Mesenchymal stem cell (in vitro differentiated cells and primary cell): ENCODE measurements around the gene LKAAEAR1.

Source experiments
- DNase-seq: peaks from one replicate; pipeline ENCODE4 v3.0.0-alpha.2; 2013
- H2AFZ ChIP-seq: one replicate; pipeline ENCODE4 v1.6.1; 2013; ENCODE audit warnings: low read depth, mild to moderate bottlenecking, control low read depth, inconsistent platforms, low read length, moderate library complexity
- H2AK5ac ChIP-seq: 2 replicates; pipeline ENCODE4 v1.6.1; 2013; ENCODE audit warnings: low read length, moderate library complexity, mild to moderate bottlenecking, inconsistent platforms; ENCODE audit not compliant: severe bottlenecking
- H2BK120ac ChIP-seq: one replicate; pipeline ENCODE4 v1.6.1; 2013; ENCODE audit warnings: low read depth, mild to moderate bottlenecking, inconsistent platforms, low read length, moderate library complexity
- H2BK12ac ChIP-seq, 2 experiments: one replicate each; pipeline ENCODE4 v1.6.1; 2013; ENCODE audit warnings: inconsistent platforms in 2 of 2, low read length in 2 of 2, mild to moderate bottlenecking in 2 of 2, moderate library complexity in 2 of 2, control low read depth in 1 of 2
- H2BK15ac ChIP-seq: one replicate; pipeline ENCODE4 v1.6.1; 2013; ENCODE audit warnings: mild to moderate bottlenecking, low read depth, inconsistent platforms; ENCODE audit not compliant: poor library complexity, severe bottlenecking
- H2BK5ac ChIP-seq: 2 replicates; pipeline ENCODE4 v1.6.1; 2013; ENCODE audit warnings: low read depth, mild to moderate bottlenecking, low read length, control low read depth, inconsistent platforms; ENCODE audit not compliant: poor library complexity, severe bottlenecking
- H3K14ac ChIP-seq, 2 experiments: one replicate each; pipeline ENCODE4 v1.6.1; 2013; ENCODE audit warnings: inconsistent platforms in 2 of 2, low read length in 2 of 2, control low read depth in 1 of 2, mild to moderate bottlenecking in 1 of 2, moderate library complexity in 1 of 2
- H3K18ac ChIP-seq, 2 experiments: one replicate each; pipeline ENCODE4 v1.6.1; 2013; ENCODE audit warnings: inconsistent platforms in 2 of 2, low read length in 2 of 2, control low read depth in 1 of 2, low read depth in 1 of 2, mild to moderate bottlenecking in 1 of 2
- H3K23ac ChIP-seq, 2 experiments: one replicate each; pipeline ENCODE4 v1.6.1; 2013; ENCODE audit warnings: inconsistent platforms in 2 of 2, low read length in 2 of 2, mild to moderate bottlenecking in 2 of 2, moderate library complexity in 2 of 2, control low read depth in 1 of 2
- H3K27ac ChIP-seq: 2 replicates; pipeline ENCODE4 v1.5.1; 2013; ENCODE audit warnings: mild to moderate bottlenecking, moderate library complexity, low read length, control low read depth, inconsistent platforms; ENCODE audit not compliant: poor library complexity, severe bottlenecking
- H3K27me3 ChIP-seq, 2 experiments: 2 replicates each; pipeline versions ENCODE4 v1.6.1 to v1.7.0; 2013; ENCODE audit warnings: low read length in 2 of 2, mild to moderate bottlenecking in 2 of 2, moderate library complexity in 2 of 2, control low read depth in 1 of 2, inconsistent platforms in 1 of 2; ENCODE audit not compliant: control insufficient read depth in 1 of 2, insufficient read depth in 1 of 2
- H3K36me3 ChIP-seq, 2 experiments: 2 replicates each; pipeline versions ENCODE4 v1.6.1 to v1.7.0; 2013; ENCODE audit warnings: low read length in 2 of 2, control low read depth in 1 of 2, inconsistent platforms in 1 of 2, low read depth in 1 of 2, mild to moderate bottlenecking in 1 of 2; ENCODE audit not compliant: insufficient read depth in 2 of 2, control insufficient read depth in 1 of 2
- H3K4ac ChIP-seq, 2 experiments: one replicate each; pipeline ENCODE4 v1.6.1; 2013; ENCODE audit warnings: inconsistent platforms in 2 of 2, low read length in 2 of 2, mild to moderate bottlenecking in 2 of 2, moderate library complexity in 2 of 2, control low read depth in 1 of 2, low read depth in 1 of 2
- H3K4me1 ChIP-seq: 2 replicates; pipeline ENCODE4 v1.6.1; 2013; ENCODE audit warnings: low read depth, low read length, control low read depth; ENCODE audit not compliant: control insufficient read depth, insufficient read depth
- H3K4me2 ChIP-seq: 2 replicates; pipeline ENCODE4 v1.6.1; 2013; ENCODE audit warnings: low read length, mild to moderate bottlenecking, inconsistent platforms; ENCODE audit not compliant: poor library complexity, severe bottlenecking
- H3K4me3 ChIP-seq, 2 experiments: 2 replicates each; pipeline versions ENCODE4 v1.5.1 to v1.7.0; 2013; ENCODE audit warnings: low read length in 2 of 2, mild to moderate bottlenecking in 2 of 2, control low read depth in 1 of 2, low read depth in 1 of 2; ENCODE audit not compliant: insufficient read depth in 1 of 2
- H3K79me1 ChIP-seq: replicated peaks from 2 replicates; pipeline ENCODE4 v1.6.1; 2013; ENCODE audit warnings: mild to moderate bottlenecking, control low read depth, low read length, inconsistent platforms; ENCODE audit not compliant: poor library complexity, severe bottlenecking
- H3K9ac ChIP-seq: 2 replicates; pipeline ENCODE4 v1.7.0; 2013; ENCODE audit warnings: mild to moderate bottlenecking, low read length, moderate library complexity
- H3K9me3 ChIP-seq: 2 replicates; pipeline ENCODE4 v1.7.0; 2013; ENCODE audit warnings: mild to moderate bottlenecking, low read length; ENCODE audit not compliant: control insufficient read depth
- H4K8ac ChIP-seq: one replicate; pipeline ENCODE4 v1.6.1; 2013; ENCODE audit warnings: inconsistent platforms, mild to moderate bottlenecking, low read length, moderate library complexity
- H4K91ac ChIP-seq: one replicate; pipeline ENCODE4 v1.6.1; 2013; ENCODE audit warnings: mild to moderate bottlenecking, low read length, inconsistent platforms
- WGBS: methylation state at CpG from one replicate; pipeline ENCODE4 v1.1.7; 2013; ENCODE audit warnings: mixed read lengths; 5-methylcytosine and 5-hydroxymethylcytosine counted together

Gene LKAAEAR1

DNA sequence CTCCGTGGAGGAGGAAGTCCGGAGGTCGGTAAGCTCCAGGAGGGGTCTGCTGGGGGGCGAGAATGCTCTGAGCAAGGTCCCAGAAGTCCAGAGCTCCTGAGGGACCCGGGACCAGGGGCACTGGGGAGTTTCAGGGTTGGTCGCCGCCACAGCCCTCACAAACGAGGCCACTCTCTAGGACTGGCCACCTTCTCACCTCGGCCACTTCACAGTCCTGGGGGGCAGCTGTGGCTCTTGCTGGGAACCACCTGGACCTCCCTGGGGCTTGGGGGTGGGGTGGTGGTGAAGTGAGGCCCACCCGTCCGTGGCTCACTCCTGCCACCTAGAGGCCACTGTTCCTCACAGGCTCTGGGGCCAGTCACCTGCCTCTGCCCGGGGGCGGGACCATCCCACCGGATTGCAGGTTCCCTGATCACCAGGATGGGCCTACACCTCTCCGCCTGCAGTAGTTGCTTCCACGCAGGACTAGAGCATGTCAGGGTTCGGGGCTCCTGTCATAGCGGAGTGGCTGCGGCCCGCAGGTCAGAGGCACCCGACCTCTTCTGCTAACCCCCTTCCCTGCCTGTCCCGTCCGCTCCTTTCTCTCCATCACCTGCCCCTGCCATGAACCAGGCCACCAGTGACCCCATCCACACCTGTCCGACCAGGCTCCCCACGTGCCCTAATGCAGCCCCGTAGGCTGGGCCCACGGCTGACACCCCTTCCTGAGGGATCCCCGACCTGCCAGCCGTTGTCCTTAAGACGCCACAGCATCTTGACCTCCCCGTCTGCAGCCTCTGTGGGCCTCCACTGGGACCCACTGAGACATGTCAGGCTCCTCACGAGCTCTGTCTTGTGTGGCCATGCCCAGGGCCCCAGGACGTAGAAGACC lies 26.3 kb downstream of the LKAAEAR1 start:
- no peaks in the 10 kb centered on the region for H3K9me3 ChIP-seq
- H2BK15ac ChIP-seq: no peak overlapping the region
- no peaks in the 10 kb centered on the region for H3K79me1 ChIP-seq
- H3K36me3 ChIP-seq: no peaks in the 10 kb centered on the region
- no peak overlapping the region for H3K14ac ChIP-seq
- no peak overlapping the region for H3K9ac ChIP-seq
- H2AK5ac ChIP-seq: peak overlapping the region; percentile 79
- H3K4me3 ChIP-seq: no peak overlapping the region
- H3K23ac ChIP-seq: no peak overlapping the region
- H4K8ac ChIP-seq: peak overlapping the region; percentile 78
- H3K4me1 ChIP-seq: peaks cover 54% of the 10 kb centered on the region
- peak overlapping the region; percentile 9 for H4K91ac ChIP-seq
- no peak overlapping the region for H2AFZ ChIP-seq
- no peak overlapping the region for H3K18ac ChIP-seq
- 31% methylated on average over 28 of the region's 33 CpGs for WGBS
- H3K27me3 ChIP-seq: peaks cover 5 to 56% of the 10 kb centered on the region in 2 experiments
- no peak overlapping the region for H3K4me2 ChIP-seq
- H2BK120ac ChIP-seq: no peak overlapping the region
- peak; percentile 56 for DNase-seq
- H2BK5ac ChIP-seq: no peak overlapping the region
- no peak overlapping the region for H3K4ac ChIP-seq
- H3K27ac ChIP-seq: peak overlapping the region; percentile 37
- H2BK12ac ChIP-seq: peak overlapping the region; percentile 59 to 62

DNA sequence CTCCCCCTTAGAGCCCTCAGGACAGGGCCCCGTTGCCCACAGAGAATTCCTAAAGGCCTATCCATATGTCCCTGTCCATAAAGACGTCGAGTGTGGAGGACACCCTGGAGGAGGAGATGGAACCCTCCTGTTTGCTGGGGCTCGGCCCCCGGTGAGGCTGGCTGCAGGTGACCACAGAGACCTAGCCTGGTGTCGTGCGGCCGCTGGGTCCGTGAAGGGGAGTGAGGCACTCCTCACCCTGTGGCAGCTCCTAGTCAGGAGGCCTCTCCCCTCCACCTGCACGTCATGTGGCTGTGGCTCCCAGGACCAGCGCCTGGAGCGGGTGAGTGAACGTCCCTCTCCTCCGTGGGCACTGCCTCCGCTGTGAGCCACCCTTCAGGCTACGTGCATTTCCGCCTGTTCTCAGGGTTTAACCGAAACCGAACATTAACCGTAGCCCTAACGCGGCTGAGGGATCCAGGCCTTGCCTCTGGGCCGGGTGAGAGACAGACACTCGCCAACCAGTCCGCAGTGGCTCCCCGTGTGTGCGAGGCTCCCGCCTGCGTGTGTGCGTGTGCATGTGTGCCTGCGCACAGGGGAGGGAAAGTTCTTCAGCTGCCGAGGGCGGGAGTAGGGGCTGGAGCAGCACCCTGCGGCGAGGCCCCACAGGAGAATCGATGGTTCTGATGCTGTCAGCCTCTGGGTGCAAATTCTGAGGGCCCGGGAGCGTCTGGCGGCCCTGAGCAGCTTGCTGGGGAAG lies 27.1 kb downstream of the LKAAEAR1 start:
- Histone ChIP-seq H3K18ac (peak overlapping the region; percentile 15 to 38), H3K9me3 (no peaks in the 10 kb centered on the region), H3K27ac (no peak overlapping the region), H3K23ac (no peak overlapping the region), H4K8ac (peak overlapping the region; percentile 69), H3K27me3 (peaks cover 7 to 64% of the 10 kb centered on the region in 2 experiments), H4K91ac (peak overlapping the region; percentile 44), H3K4ac (no peak overlapping the region), H2BK120ac (no peak overlapping the region), H3K79me1 (no peaks in the 10 kb centered on the region), H3K36me3 (no peaks in the 10 kb centered on the region), H2BK5ac (no peak overlapping the region), H2AK5ac (no peak overlapping the region), H3K4me3 (no peak overlapping the region), H2BK15ac (peak overlapping the region; percentile 55), H2BK12ac (peak overlapping the region; percentile 37 to 62), H3K4me2 (no peak overlapping the region), H2AFZ (no peak overlapping the region), H3K14ac (no peak overlapping the region), H3K9ac (no peak overlapping the region), H3K4me1 (peaks cover 47% of the 10 kb centered on the region)
- 80% methylated on average over 38 of the region's 39 CpGs for WGBS
- no peak for DNase-seq

DNA sequence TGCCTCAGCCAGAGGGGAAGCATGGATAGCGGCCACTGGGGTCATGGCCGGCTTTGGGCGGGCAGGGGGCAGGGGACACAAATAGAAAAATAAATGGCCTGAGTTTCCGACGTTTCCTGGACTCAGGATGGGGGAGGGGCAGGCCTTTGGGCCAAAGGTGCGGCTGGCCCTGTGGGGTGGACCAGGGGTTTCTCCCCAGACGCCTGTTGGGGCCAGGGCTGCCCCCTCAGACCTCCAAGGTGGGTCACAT lies 27.6 kb downstream of the LKAAEAR1 start:
- no peak for DNase-seq
- no peaks in the 10 kb centered on the region for H3K79me1 ChIP-seq
- H3K36me3 ChIP-seq: no peaks in the 10 kb centered on the region
- H3K27me3 ChIP-seq: peaks cover 12 to 68% of the 10 kb centered on the region in 2 experiments
- peak overlapping the region in 1 of 2 experiments; percentile 26 for H2BK12ac ChIP-seq
- no peak overlapping the region for H3K14ac ChIP-seq
- no peak overlapping the region for H3K27ac ChIP-seq
- H3K4me1 ChIP-seq: peaks cover 45% of the 10 kb centered on the region
- H4K8ac ChIP-seq: no peak overlapping the region
- no peak overlapping the region for H3K9ac ChIP-seq
- WGBS: 58% methylated on average over 7 of the region's 7 CpGs
- peak overlapping the region; percentile 17 for H2BK15ac ChIP-seq
- H3K23ac ChIP-seq: no peak overlapping the region
- no peak overlapping the region for H4K91ac ChIP-seq
- peak overlapping the region; percentile 4 for H2BK120ac ChIP-seq
- H3K4me2 ChIP-seq: no peak overlapping the region
- H2AFZ ChIP-seq: no peak overlapping the region
- no peak overlapping the region for H3K4ac ChIP-seq
- H2AK5ac ChIP-seq: no peak overlapping the region
- H3K4me3 ChIP-seq: no peak overlapping the region
- H3K18ac ChIP-seq: no peak overlapping the region
- H3K9me3 ChIP-seq: no peaks in the 10 kb centered on the region
- no peak overlapping the region for H2BK5ac ChIP-seq

- H2AK5ac ChIP-seq: no peak overlapping the region
- H4K91ac ChIP-seq: peak overlapping the region; percentile 62
- H3K4me3 ChIP-seq: no peak overlapping the region
- H3K9me3 ChIP-seq: no peaks in the 10 kb centered on the region
- peak overlapping the region; percentile 77 for H2BK120ac ChIP-seq
- no peak overlapping the region for H3K4me2 ChIP-seq
- H3K14ac ChIP-seq: peak overlapping the region in 1 of 2 experiments; percentile 68
- no peak overlapping the region for H2BK5ac ChIP-seq
- WGBS: 63% methylated on average over 22 of the region's 22 CpGs
- no peak overlapping the region for H3K9ac ChIP-seq
- peak; percentile 49 for DNase-seq
- peaks cover 45% of the 10 kb centered on the region for H3K4me1 ChIP-seq
- no peak overlapping the region for H2AFZ ChIP-seq
- H3K4ac ChIP-seq: peak overlapping the region; percentile 17 to 73
- H4K8ac ChIP-seq: peak overlapping the region; percentile 87
- H3K18ac ChIP-seq: peak overlapping the region; percentile 28 to 55
- no peak overlapping the region for H3K27ac ChIP-seq
- H2BK15ac ChIP-seq: peak overlapping the region; percentile 17
- no peaks in the 10 kb centered on the region for H3K79me1 ChIP-seq
- H3K36me3 ChIP-seq: no peaks in the 10 kb centered on the region
- H3K27me3 ChIP-seq: peaks cover 15 to 73% of the 10 kb centered on the region in 2 experiments
- H3K23ac ChIP-seq: no peak overlapping the region
- peak overlapping the region; percentile 14 to 38 for H2BK12ac ChIP-seq
Measured at GRCh38 chr20:64055893-64056638, 28.1 kb downstream of the LKAAEAR1 start.
